ENCODE measurements around the gene TTLL3.
"Not testable (repeated sequence)": the region's sequence is repeated elsewhere in the genome, so short reads cannot be mapped to it uniquely, and the experiment has no call there.

The TTLL3 gene

DNA sequence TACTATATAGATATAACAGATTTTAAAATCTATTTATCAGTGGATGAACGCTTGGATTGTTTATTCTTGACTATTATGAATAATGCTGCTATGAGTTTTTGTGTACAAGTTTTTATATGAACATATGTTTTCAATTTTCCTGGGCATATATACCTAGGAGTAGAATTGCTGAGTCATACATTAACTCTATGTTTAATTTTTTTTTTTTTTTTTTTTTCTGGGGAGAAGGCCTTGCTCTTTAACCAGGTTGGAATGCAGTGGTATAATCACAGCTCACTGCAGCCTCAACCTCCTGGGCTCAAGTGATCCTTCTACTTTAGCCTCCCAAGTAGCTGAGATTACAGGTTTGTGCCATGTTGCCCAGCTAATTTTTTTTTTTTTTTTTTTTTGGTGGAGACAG lies 60.9 kb downstream of the TTLL3 start:
- DNase-seq: no peak

DNA sequence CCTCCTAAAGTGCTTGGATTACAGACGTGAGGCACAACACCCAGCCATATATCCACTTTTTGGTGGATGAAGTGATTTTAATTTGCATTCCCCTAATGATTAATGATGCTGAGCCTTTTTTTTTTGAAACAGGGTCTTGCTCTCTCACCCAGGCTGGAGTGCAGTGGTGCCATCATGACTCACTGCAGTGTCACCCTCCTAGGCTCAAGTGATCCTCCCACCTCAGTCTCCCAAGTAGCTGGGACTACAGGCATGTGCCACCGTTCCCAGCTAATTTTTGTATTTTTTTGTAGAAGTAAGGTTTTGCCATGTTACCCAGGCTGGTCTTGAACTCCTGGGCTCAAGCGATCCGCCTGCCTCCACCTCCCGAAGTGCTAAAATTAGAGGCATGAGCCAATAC lies 62.0 kb downstream of the TTLL3 start:
- not testable (repeated sequence) for DNase-seq

- DNase-seq: no peak
Measured at GRCh38 chr3:9875448-9875847, 65.4 kb downstream of the TTLL3 start.

DNA sequence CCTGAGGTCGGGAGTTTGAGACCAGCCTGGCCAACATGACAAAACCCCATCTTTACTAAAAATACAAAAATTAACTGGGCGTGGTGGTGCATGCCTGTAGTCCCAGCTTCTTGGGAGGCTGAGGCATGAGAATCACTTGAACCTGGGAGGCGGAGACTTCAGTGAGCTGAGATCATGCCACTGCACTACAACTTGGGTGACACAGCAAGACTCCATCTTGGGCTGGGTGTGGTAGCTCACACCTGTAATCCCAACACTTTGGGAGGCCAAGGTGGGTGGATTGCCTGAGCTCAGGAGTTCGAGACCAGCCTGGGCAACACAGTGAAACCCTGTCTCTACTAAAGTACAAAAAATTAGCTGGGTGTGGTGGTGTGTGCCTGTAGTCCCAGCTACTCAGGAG lies 66.2 kb downstream of the TTLL3 start:
- DNase-seq: not testable (repeated sequence)

- no peak for DNase-seq
Measured at GRCh38 chr3:9876991-9877390, 66.9 kb downstream of the TTLL3 start.

DNA sequence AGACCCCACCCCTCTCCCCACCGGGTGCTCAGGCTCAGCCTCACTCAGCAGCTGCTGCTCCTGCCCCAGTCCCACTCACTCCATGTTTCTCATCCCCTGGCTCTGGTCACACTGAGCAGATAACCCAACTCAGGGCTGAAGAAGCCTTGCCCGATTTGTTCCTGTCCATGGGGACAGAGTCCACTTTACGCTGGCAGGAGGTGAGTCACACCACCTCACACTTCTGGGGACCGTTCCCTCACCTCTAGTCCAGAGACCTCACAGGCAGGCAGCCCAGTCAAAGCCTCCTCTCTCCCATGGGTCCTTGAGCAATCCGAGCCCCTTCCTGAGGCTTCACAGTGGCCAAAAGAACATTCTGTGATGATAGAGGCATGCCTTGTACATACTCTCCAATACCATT lies 68.6 kb downstream of the TTLL3 start:
- DNase-seq: no peak

GRCh38 chr3:9879830-9880549 lies 69.9 kb downstream of the TTLL3 start, which contains the start of gene CIDEC:
CIDEC (minus strand) TSS chr3:9880253; CDS start chr3:9878486, 1,767 bp downstream.
- DNase-seq: no peak

DNA sequence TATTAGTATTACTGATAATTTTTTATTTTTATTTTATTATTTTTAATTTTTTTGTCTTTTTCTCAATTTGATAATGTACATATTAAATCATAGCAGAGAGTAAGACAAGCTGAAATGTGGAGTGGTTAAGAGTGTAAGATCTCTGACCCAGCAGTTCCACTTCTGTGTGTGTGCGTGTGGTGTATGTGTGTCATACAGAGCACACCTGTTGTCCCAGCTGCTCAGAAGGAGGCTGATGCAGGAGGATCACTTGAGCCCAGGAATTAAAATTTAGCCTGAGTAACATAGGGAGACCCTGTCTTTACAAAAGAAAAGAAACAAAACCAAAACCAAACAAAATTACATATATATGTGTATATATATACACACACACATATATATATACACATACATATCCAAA lies 71.4 kb downstream of the TTLL3 start:
- DNase-seq: no peak

DNA sequence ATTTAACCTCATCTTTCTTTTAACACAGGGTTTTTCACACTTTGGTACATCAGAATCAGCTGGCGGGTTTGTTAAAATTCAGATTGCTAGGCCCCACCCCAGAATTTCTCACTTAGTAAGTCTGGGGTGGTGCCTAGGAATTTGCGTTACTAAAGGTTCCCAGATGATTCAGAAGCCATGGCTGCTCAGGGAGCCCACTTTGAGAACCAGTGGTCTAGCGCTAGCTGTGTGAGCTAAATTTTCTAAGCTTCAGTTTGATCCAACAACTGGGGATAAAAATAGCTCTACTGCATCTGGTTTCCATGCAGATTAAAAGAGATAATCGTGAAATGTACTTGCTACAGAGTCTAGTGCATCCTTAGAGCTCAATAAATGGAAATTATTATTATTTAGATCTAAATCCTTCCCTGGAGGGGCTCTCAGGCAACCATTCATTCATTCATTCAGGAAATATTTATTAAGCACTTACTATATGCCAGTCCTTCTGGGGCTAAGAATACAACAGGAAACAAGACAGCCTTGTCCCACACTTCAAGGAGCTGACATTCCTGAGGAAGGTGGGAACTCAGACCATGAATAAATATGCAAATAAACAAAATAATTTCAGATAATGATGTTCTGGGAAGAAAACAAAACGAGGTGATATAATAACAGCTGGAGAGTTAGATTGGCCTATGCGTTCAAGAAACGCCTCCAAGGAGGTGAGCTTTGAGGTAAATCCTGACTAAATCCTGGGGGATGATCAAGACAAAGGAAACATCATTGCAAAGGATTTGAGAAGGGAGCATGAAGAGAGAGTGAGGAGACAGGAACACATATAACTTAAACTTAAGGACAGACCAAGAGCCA lies 73.9 kb downstream of the TTLL3 start:
- DNase-seq: no peak

- no peak for DNase-seq
Measured at GRCh38 chr3:9884555-9885165, 74.6 kb downstream of the TTLL3 start.

Measured in stimulated activated naive CD4-positive, alpha-beta T cell treated with Interleukin-2 at 50 U/mL for 16 hours (primary cell).